ENCODE measurements around the gene ARFRP1.

DNA sequence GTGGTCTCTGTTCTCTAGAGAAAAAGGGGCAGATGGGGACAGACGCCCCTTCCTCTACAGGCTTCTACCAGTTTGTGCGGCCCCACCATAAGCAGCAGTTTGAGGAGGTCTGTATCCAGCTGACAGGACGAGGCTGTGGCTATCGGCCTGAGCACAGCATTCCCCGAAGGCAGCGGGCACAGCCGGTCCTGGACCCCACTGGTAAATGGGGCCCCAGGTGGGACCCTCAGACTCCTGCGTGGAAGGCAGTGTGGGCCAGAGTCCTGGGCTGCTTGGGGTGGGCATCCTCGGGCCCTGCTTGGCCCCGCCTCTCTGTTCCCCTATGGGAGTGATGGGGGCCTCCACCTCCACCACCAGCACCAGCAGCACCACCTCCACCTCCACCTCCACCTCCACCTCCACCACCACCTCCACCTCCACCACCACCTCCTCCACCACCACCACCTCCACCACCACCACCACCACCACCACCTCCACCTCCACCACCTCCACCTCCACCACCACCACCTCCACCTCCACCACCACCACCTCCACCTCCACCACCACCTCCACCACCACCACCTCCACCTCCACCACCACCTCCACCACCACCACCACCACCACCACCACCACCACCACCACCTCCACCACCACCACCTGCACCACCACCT lies 14.6 kb downstream of the ARFRP1 start:
- TF ChIP-seq CTCF (IDR thresholded peaks at IDR 0.05) = no peak
- TF ChIP-seq ZFX (IDR thresholded peaks at IDR 0.05; ENCODE audit: borderline replicate concordance) = no peak
